Ishikawa (cell line): Measurements from ENCODE around the gene ATRNL1.

Source experiments
- CEBPB ChIP-seq: IDR thresholded peaks from 2 replicates; pipeline ENCODE4 v1.6.1; 2012
- EP300 ChIP-seq: IDR thresholded peaks from 2 replicates; pipeline ENCODE4 v1.6.1; 2012; ENCODE audit warnings: borderline replicate concordance
- MAX ChIP-seq: IDR thresholded peaks from 2 replicates; pipeline ENCODE4 v1.6.1; 2012
- NFIC ChIP-seq: IDR thresholded peaks from 2 replicates; pipeline ENCODE4 v1.6.1; 2012
- RAD21 ChIP-seq: IDR thresholded peaks from 2 replicates; pipeline ENCODE4 v1.6.1; 2012; ENCODE audit warnings: low read depth
- TAF1 ChIP-seq: IDR thresholded peaks from 2 replicates; pipeline ENCODE4 v1.6.1; 2012; ENCODE audit warnings: low read depth, mild to moderate bottlenecking
- TCF12 ChIP-seq: IDR thresholded peaks from 2 replicates; pipeline ENCODE4 v1.6.1; 2012; ENCODE audit warnings: low read depth
- USF1 ChIP-seq: IDR thresholded peaks from 2 replicates; pipeline ENCODE4 v1.6.1; 2012
- YY1 ChIP-seq: IDR thresholded peaks from 2 replicates; pipeline ENCODE4 v1.6.1; 2012; ENCODE audit warnings: low read depth
- ZBTB7A ChIP-seq: IDR thresholded peaks from 2 replicates; pipeline ENCODE4 v1.6.1; 2012; ENCODE audit warnings: low read depth

- TF ChIP-seq TAF1 (no peak), RAD21 (no peak), USF1 (no peak), TCF12 (no peak), NFIC (no peak), EP300 (no peak), ZBTB7A (no peak), YY1 (no peak), MAX (no peak), CEBPB (no peak)
Measured at GRCh38 chr10:115989621-115990020, 896.5 kb downstream of the ATRNL1 start.
